Type B pancreatic cell (in vitro differentiated cells): ENCODE data around the gene DDX39A. TPM values are rescaled to one million over a fixed set of nuclear protein-coding genes. Genes with fewer than 3 reads are reported as not detected.
A peak's percentile ranks its signal among the peaks of the same experiment; 100 is the strongest.

Source experiments
- DNase-seq: peaks from one replicate; pipeline ENCODE4 v3.0.0; 2021; ENCODE audit warnings: mixed read lengths; ENCODE audit not compliant: unreplicated experiment; ENCODE audit errors: extremely low spot score
- H3K27ac Mint-ChIP-seq: 2 replicates; pipeline ENCODE4 v1.8.0; 2021; ENCODE audit warnings: mild to moderate bottlenecking, mixed read lengths
- H3K27me3 Mint-ChIP-seq: 2 replicates; pipeline ENCODE4 v1.8.0; 2021; ENCODE audit warnings: mixed read lengths
- H3K36me3 Mint-ChIP-seq: 2 replicates; pipeline ENCODE4 v1.8.0; 2021; ENCODE audit warnings: mixed read lengths
- H3K4me1 Mint-ChIP-seq: one replicate; pipeline ENCODE4 v1.8.0; 2021; ENCODE audit warnings: mixed read lengths; ENCODE audit not compliant: unreplicated experiment
- H3K4me3 Mint-ChIP-seq: 2 replicates; pipeline ENCODE4 v1.8.0; 2021; ENCODE audit warnings: mild to moderate bottlenecking, mixed read lengths
- H3K9me3 Mint-ChIP-seq: 2 replicates; pipeline ENCODE4 v1.8.0; 2021; ENCODE audit warnings: mixed read lengths
- CTCF ChIP-seq: fragments of 200-600 bp; sonication (generic); conservative IDR thresholded peaks from 2 replicates; pipeline ENCODE4 v1.5.0; 2021; ENCODE audit warnings: antibody characterized with exemption, mild to moderate bottlenecking
- total RNA-seq: library from RNA; stranded (reverse); gene quantifications from 2 replicates; pipeline ENCODE4 v1.2.1, GENCODE V29; 2021; ENCODE audit warnings: low replicate concordance

The DDX39A gene
- total RNA-seq, 1 donor from 2014 or later, result 84.3 TPM

- DNase-seq, result no peak
- Mint-ChIP-seq H3K27ac (no peak overlapping the region), H3K4me3 (no peak overlapping the region), H3K36me3 (peaks cover 4% of the 10 kb centered on the region), H3K9me3 (no peaks in the 10 kb centered on the region), H3K4me1 (peaks cover 14% of the 10 kb centered on the region), H3K27me3 (no peaks in the 10 kb centered on the region)
- no peak for TF ChIP-seq CTCF
Observed at GRCh38 chr19:14437578-14438140, 18.5 kb upstream of the DDX39A start.

GRCh38 chr19:14435320-14436050 lies 16.3 kb upstream of the DDX39A start:
- H3K9me3 Mint-ChIP-seq, result no peaks in the 10 kb centered on the region
- TF ChIP-seq CTCF, result no peak
- peak overlapping the region; percentile 87 for H3K4me3 Mint-ChIP-seq
- no peak overlapping the region for H3K27ac Mint-ChIP-seq
- H3K36me3 Mint-ChIP-seq, result no peaks in the 10 kb centered on the region
- peaks cover 8% of the 10 kb centered on the region for H3K27me3 Mint-ChIP-seq
- H3K4me1 Mint-ChIP-seq, result peaks cover 17% of the 10 kb centered on the region
- DNase-seq, result no peak

GRCh38 chr19:14434543-14435319 lies 15.6 kb upstream of the DDX39A start:
- Mint-ChIP-seq H3K4me1 (peaks cover 17% of the 10 kb centered on the region), H3K9me3 (no peaks in the 10 kb centered on the region), H3K36me3 (no peaks in the 10 kb centered on the region), H3K27me3 (peaks cover 9% of the 10 kb centered on the region), H3K27ac (peak overlapping the region; percentile 81), H3K4me3 (peak overlapping the region; percentile 87)
- no peak for TF ChIP-seq CTCF
- DNase-seq, result no peak

GRCh38 chr19:14433554-14434501 lies 14.7 kb upstream of the DDX39A start:
- no peak for DNase-seq
- H3K4me1 Mint-ChIP-seq, result peaks cover 11% of the 10 kb centered on the region
- H3K27ac Mint-ChIP-seq, result no peak overlapping the region
- H3K36me3 Mint-ChIP-seq, result no peaks in the 10 kb centered on the region
- H3K4me3 Mint-ChIP-seq, result peak overlapping the region; percentile 87
- no peaks in the 10 kb centered on the region for H3K9me3 Mint-ChIP-seq
- TF ChIP-seq CTCF, result peak; percentile 45
- peaks cover 9% of the 10 kb centered on the region for H3K27me3 Mint-ChIP-seq
